Mesendoderm (in vitro differentiated cells): Measurements from ENCODE around the gene GZMM.

Source experiments
- DNase-seq: peaks from one replicate; pipeline ENCODE4 v3.0.0; 2013
- H2AK5ac ChIP-seq: 2 replicates; pipeline ENCODE4 v1.6.1; 2013; ENCODE audit warnings: low read length, inconsistent platforms
- H2BK120ac ChIP-seq: 2 replicates; pipeline ENCODE4 v1.6.1; 2013; ENCODE audit warnings: low read depth, mild to moderate bottlenecking, low read length, moderate library complexity, mixed read lengths
- H2BK15ac ChIP-seq: replicated peaks from 2 replicates; pipeline ENCODE4 v1.6.1; 2013; ENCODE audit warnings: low read depth, mild to moderate bottlenecking, moderate library complexity
- H2BK5ac ChIP-seq: 2 replicates; pipeline ENCODE4 v1.6.1; 2013; ENCODE audit warnings: low read length, inconsistent platforms
- H3K18ac ChIP-seq: 2 replicates; pipeline ENCODE4 v1.6.1; 2013; ENCODE audit warnings: mild to moderate bottlenecking, low read length, mixed read lengths
- H3K23ac ChIP-seq: one replicate; pipeline ENCODE4 v1.6.1; 2013; ENCODE audit warnings: low read length
- H3K27ac ChIP-seq: 2 replicates; pipeline ENCODE4 v1.5.1; 2013; ENCODE audit warnings: low read depth, mild to moderate bottlenecking, inconsistent platforms, low read length, moderate library complexity
- H3K27me3 ChIP-seq: 2 replicates; pipeline ENCODE4 v1.6.1; 2013; ENCODE audit warnings: low read length, control low read depth, mild to moderate bottlenecking, inconsistent platforms; ENCODE audit not compliant: insufficient read depth, poor library complexity
- H3K36me3 ChIP-seq: 2 replicates; pipeline ENCODE4 v1.6.1; 2013; ENCODE audit warnings: low read length, inconsistent platforms; ENCODE audit not compliant: control insufficient read depth, insufficient read depth
- H3K4ac ChIP-seq: one replicate; pipeline ENCODE4 v1.6.1; 2013; ENCODE audit warnings: low read depth, mild to moderate bottlenecking, low read length, moderate library complexity
- H3K4me1 ChIP-seq: 2 replicates; pipeline ENCODE4 v1.6.1; 2013; ENCODE audit warnings: low read depth, low read length, inconsistent platforms; ENCODE audit not compliant: control insufficient read depth
- H3K4me2 ChIP-seq: 2 replicates; pipeline ENCODE4 v1.6.1; 2013; ENCODE audit warnings: low read length
- H3K4me3 ChIP-seq: 2 replicates; pipeline ENCODE4 v1.5.1; 2013; ENCODE audit warnings: mild to moderate bottlenecking, low read length
- H3K56ac ChIP-seq: one replicate; pipeline ENCODE4 v1.6.1; 2013; ENCODE audit warnings: low read length
- H3K79me1 ChIP-seq: 2 replicates; pipeline ENCODE4 v1.6.1; 2013; ENCODE audit warnings: low read length, inconsistent platforms
- H3K79me2 ChIP-seq: 2 replicates; pipeline ENCODE4 v1.6.1; 2013; ENCODE audit warnings: mild to moderate bottlenecking, low read length; ENCODE audit not compliant: control insufficient read depth, insufficient read depth
- H3K9ac ChIP-seq: 2 replicates; pipeline ENCODE4 v1.6.1; 2013; ENCODE audit warnings: low read length, inconsistent platforms
- H4K5ac ChIP-seq: one replicate; pipeline ENCODE4 v1.6.1; 2013; ENCODE audit warnings: low read length
- H4K8ac ChIP-seq: one replicate; pipeline ENCODE4 v1.6.1; 2013; ENCODE audit warnings: low read depth, mild to moderate bottlenecking, control low read depth, low read length, moderate library complexity
- WGBS: extraction: QIAGEN DNeasy Blood & Tissue Kit; methylation state at CpG from one replicate; pipeline ENCODE4 v1.1.7; 2013; ENCODE audit warnings: low lambda C conversion rate, missing lambda C conversion rate; ENCODE audit not compliant: insufficient coverage; ENCODE audit errors: extremely low coverage; 5-methylcytosine and 5-hydroxymethylcytosine counted together

GZMM gene

DNA sequence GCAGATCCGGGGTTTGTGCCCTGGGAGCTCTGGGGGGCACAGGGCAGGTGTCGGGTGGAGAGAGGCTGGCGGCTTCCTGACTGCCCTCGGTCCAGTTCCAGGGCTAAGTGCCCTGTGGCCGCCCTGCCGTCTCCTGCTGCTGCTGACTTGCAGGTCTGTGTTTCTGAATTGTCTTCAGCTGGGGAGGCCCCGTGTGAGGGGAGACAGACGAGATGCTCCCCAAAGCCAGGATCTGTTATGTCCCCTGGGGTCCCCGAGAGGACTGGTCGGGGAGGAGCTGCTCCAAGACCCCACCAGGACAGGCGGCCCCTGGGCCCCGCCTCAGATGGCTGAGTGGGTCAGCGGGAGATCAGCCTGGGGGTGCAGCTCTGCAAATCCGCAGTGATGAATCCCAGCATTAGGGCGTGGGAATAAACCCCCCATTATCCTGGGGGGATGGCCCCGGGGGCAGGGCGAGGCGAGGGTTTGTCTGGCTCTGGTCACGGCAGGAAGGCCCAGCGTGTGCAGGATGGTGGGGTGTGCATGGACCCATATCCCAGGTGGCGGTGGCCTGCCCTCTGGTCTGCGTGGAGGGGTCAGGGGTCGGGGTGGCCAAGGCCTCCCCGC lies 50.5 kb downstream of the GZMM start:
- Histone ChIP-seq H3K27ac (no peak overlapping the region), H3K4me1 (no peaks in the 10 kb centered on the region), H2BK15ac (no peak overlapping the region), H3K56ac (no peak overlapping the region), H3K23ac (no peak overlapping the region), H3K79me2 (no peaks in the 10 kb centered on the region), H2BK120ac (no peak overlapping the region), H3K4me3 (no peak overlapping the region), H3K27me3 (peaks cover 11% of the 10 kb centered on the region), H3K9ac (no peak overlapping the region), H3K4me2 (no peak overlapping the region), H4K5ac (no peak overlapping the region), H3K36me3 (no peaks in the 10 kb centered on the region), H3K4ac (no peak overlapping the region), H3K79me1 (no peaks in the 10 kb centered on the region), H3K18ac (no peak overlapping the region), H4K8ac (no peak overlapping the region), H2BK5ac (no peak overlapping the region), H2AK5ac (no peak overlapping the region)
- no CpG with 5 or more reads among the region's 24 CpGs for WGBS
- DNase-seq, result no peak

DNA sequence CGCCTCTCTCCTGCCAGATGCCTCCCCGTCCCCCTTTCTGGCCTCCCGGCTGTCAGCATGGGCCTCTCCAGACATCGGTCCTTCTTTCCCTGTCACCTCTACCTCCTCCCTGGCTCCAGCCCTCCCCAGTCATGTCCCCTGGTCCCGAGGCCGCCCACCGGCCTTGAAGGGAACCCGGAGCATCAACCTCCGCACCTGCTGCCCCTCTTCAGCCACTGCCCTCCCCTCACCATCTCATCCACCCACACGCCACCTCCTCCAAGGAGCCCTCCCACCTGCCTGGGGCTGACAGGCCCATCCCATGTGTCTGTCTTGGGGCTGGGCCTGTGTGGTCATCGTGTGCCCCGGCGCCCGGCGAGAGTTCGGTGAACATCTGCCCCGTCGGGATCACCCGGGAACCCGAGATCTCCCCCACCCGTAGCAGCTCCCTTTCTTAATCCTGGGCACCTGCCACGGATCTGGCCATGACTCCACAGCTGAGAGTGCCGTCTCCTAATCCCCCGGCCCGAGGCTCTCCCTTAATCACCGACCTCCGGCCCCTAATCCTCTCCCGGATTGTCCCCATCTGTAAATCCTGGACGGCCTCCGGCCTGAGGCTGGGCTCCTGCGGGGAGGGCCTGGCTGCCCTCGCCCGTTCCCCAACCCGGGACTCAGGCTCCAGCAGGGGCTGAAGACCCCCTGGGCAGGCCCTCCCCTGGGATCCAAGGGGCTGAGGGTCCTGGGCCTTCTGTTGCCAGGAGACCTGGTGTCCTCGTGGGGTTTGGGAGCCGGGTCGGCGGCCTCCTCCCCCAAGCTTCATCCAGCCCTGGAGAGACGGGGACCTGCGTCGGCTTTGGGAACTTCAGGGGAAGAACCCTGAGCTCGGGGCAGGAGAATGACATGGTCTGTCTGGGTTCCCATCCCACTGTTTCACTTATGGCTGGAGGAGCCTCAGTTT lies 51.7 kb downstream of the GZMM start:
- no peaks in the 10 kb centered on the region for H3K4me1 ChIP-seq
- H3K9ac ChIP-seq, result no peak overlapping the region
- no peak overlapping the region for H3K18ac ChIP-seq
- H2BK5ac ChIP-seq, result no peak overlapping the region
- H2AK5ac ChIP-seq, result no peak overlapping the region
- DNase-seq, result no peak
- peaks cover 8% of the 10 kb centered on the region for H3K27me3 ChIP-seq
- no peak overlapping the region for H3K56ac ChIP-seq
- H3K36me3 ChIP-seq, result no peaks in the 10 kb centered on the region
- H2BK15ac ChIP-seq, result no peak overlapping the region
- no peak overlapping the region for H3K4me2 ChIP-seq
- no peak overlapping the region for H3K27ac ChIP-seq
- no peak overlapping the region for H3K4me3 ChIP-seq
- H2BK120ac ChIP-seq, result no peak overlapping the region
- no peak overlapping the region for H3K23ac ChIP-seq
- no peaks in the 10 kb centered on the region for H3K79me2 ChIP-seq
- WGBS, result no CpG with 5 or more reads among the region's 42 CpGs
- H3K4ac ChIP-seq, result no peak overlapping the region
- H4K5ac ChIP-seq, result no peak overlapping the region
- H4K8ac ChIP-seq, result no peak overlapping the region
- no peaks in the 10 kb centered on the region for H3K79me1 ChIP-seq

DNA sequence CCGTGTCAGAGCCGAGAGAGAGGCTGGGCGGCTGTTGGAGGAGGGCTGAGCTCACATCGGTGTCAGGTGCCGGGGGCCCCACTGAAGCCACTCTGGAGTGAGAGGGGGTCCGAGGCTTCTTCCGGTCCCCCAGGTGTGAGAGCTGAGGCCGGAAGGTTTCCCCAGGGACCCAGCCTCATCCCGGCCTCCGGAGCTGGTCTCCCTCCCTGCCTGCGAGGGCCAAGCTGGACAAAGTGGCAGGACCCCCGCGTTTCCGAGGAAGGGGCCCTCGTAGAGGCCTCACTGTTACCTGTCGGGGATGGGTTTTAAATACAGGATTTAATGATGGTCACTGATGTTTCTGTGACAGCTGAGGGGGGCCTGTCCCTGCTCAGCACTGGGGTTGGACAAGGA lies 52.4 kb downstream of the GZMM start:
- peaks cover 2% of the 10 kb centered on the region for H3K27me3 ChIP-seq
- WGBS, result no CpG with 5 or more reads among the region's 16 CpGs
- H3K4me2 ChIP-seq, result no peak overlapping the region
- no peak overlapping the region for H4K5ac ChIP-seq
- no peak overlapping the region for H3K18ac ChIP-seq
- no peak overlapping the region for H3K4ac ChIP-seq
- H3K9ac ChIP-seq, result no peak overlapping the region
- no peak for DNase-seq
- no peak overlapping the region for H3K27ac ChIP-seq
- H4K8ac ChIP-seq, result no peak overlapping the region
- no peaks in the 10 kb centered on the region for H3K79me1 ChIP-seq
- H3K36me3 ChIP-seq, result no peaks in the 10 kb centered on the region
- no peaks in the 10 kb centered on the region for H3K4me1 ChIP-seq
- no peak overlapping the region for H2BK15ac ChIP-seq
- H3K56ac ChIP-seq, result no peak overlapping the region
- no peak overlapping the region for H2AK5ac ChIP-seq
- H2BK5ac ChIP-seq, result no peak overlapping the region
- H3K23ac ChIP-seq, result no peak overlapping the region
- H2BK120ac ChIP-seq, result no peak overlapping the region
- no peak overlapping the region for H3K4me3 ChIP-seq
- no peaks in the 10 kb centered on the region for H3K79me2 ChIP-seq

DNA sequence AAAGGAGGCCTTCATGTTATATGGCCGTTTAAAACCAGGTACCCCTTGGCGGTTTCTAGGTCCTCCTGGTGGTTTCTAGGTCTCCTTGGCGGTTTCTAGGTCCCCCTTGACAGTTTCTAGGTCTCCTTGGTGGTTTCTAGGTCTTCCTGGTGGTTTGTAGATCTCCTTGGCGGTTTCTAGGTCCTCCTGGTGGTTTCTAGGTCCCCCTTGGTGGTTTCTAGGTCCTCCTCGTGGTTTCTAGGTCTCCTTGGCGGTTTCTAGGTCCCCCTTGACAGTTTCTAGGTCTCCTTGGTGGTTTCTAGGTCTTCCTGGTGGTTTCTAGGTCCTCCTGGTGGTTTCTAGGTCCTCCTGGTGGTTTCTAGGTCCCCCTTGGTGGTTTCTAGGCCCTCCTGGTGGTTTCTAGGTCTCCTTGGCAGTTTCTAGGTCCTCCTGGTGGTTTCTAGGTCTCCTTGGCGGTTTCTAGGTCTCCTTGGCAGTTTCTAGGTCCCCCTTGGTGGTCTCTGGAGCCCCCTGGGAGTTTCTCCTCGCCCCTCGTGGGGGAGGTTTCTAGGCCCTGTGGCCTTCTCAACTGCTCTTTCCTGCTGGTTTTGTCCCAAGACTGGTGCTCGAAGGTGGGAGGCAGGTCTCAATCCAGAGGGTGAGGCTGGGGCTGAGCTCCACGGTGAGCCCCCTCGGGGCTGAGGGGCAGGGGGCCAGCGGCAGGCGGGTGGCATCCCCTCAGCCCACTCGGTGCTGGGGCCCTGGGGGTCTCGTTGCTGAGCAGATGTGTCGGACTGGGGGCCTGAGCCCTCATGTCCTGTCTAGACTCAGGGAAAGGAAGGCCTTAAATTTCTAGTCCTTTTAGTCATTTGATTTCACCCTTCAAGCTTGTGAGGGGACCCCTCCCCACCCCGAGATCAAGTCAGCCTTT lies 53.8 kb downstream of the GZMM start:
- Histone ChIP-seq H3K4ac (no peak overlapping the region), H3K4me3 (no peak overlapping the region), H4K5ac (no peak overlapping the region), H2AK5ac (no peak overlapping the region), H2BK120ac (no peak overlapping the region), H3K79me1 (no peaks in the 10 kb centered on the region), H3K4me2 (no peak overlapping the region), H3K56ac (no peak overlapping the region), H2BK15ac (no peak overlapping the region), H3K27ac (no peak overlapping the region), H3K27me3 (no peaks in the 10 kb centered on the region), H3K4me1 (no peaks in the 10 kb centered on the region), H3K18ac (no peak overlapping the region), H4K8ac (no peak overlapping the region), H3K9ac (no peak overlapping the region), H3K23ac (no peak overlapping the region), H2BK5ac (no peak overlapping the region), H3K79me2 (no peaks in the 10 kb centered on the region), H3K36me3 (no peaks in the 10 kb centered on the region)
- no CpG with 5 or more reads among the region's 18 CpGs for WGBS
- no peak for DNase-seq
